ENCODE results near the gene RPLP2. TPM values are rescaled to one million over a fixed set of nuclear protein-coding genes. Genes with fewer than 3 reads are reported as not detected.

RPLP2 gene
- total and polyA plus RNA-seq, 2 experiments from 2014 or later: 263 to 726 TPM

GRCh38 chr11:799641-800316 is 10.0 kb upstream of the RPLP2 start:
- in situ Hi-C loops (cut with MboI): no loop called here
- 91 to 94% methylated on average over 28 to 31 of the region's 32 CpGs for WGBS, 2 experiments (ENCODE audit: low coverage in 1 of 2, low lambda C conversion rate in 2 of 2, missing lambda C conversion rate in 2 of 2)

GRCh38 chr11:800473-800872 is 9.3 kb upstream of the RPLP2 start:
- Histone ChIP-seq H3K79me2 (ENCODE audit: insufficient read depth) (0 out of 2 replicates have a peak, but pooled peaks cover under 1% of the 10 kb centered on the region), H3K9me3 (ENCODE audit: low read depth) (no peaks in the 10 kb centered on the region), H3K4me2 (ENCODE audit: unreplicated experiment) (no peak overlapping the region), H4K20me1 (ENCODE audit: insufficient read depth) (no peaks in the 10 kb centered on the region), H3K27me3 (replicated peaks; ENCODE audit: insufficient read depth) (no peaks in the 10 kb centered on the region), H3K9ac (no peak overlapping the region), H3K4me1 (ENCODE audit: insufficient read depth) (peaks cover 6% of the 10 kb centered on the region), H3K36me3 (ENCODE audit: low read depth) (no peaks in the 10 kb centered on the region; the same call in 1 of the 2 replicates), H3K27ac (no peak overlapping the region), H2AFZ (no peak overlapping the region), H3K4me3 (no peak overlapping the region), H3K9me2 (ENCODE audit: insufficient read depth) (no peaks in the 10 kb centered on the region), H3F3A (ENCODE audit: insufficient read depth) (peaks cover 4% of the 10 kb centered on the region; the same call in 1 of the 2 replicates)
- WGBS, 2 experiments (ENCODE audit: low coverage in 1 of 2, low lambda C conversion rate in 2 of 2, missing lambda C conversion rate in 2 of 2): 89 to 91% methylated on average over 22 to 30 of the region's 30 CpGs
- in situ Hi-C loops (cut with MboI): no loop called here
- no peak for TF ChIP-seq EZH2 (IDR thresholded peaks at IDR 0.05; ENCODE audit: insufficient read depth, poor library complexity, severe bottlenecking)
- TF ChIP-seq EZH2phosphoT487 (IDR thresholded peaks at IDR 0.05; ENCODE audit: insufficient read depth, low read depth): no peak
- no peak for DNase-seq

More at GRCh38 chr11:799641-800316, 10.0 kb upstream of the RPLP2 start:
- Histone ChIP-seq H3K9me3 (ENCODE audit: low read depth) (no peaks in the 10 kb centered on the region), H3K79me2 (ENCODE audit: insufficient read depth) (peaks cover 7% of the 10 kb centered on the region), H3K27me3 (replicated peaks; ENCODE audit: insufficient read depth) (no peaks in the 10 kb centered on the region), H3K4me1 (ENCODE audit: insufficient read depth) (peaks cover 6% of the 10 kb centered on the region), H4K20me1 (ENCODE audit: insufficient read depth) (no peaks in the 10 kb centered on the region), H2AFZ (no peak overlapping the region), H3K9ac (no peak overlapping the region), H3K4me2 (ENCODE audit: unreplicated experiment) (no peak overlapping the region), H3K9me2 (ENCODE audit: insufficient read depth) (no peaks in the 10 kb centered on the region), H3K27ac (no peak overlapping the region), H3K36me3 (ENCODE audit: low read depth) (no peaks in the 10 kb centered on the region; the same call in 1 of the 2 replicates), H3K4me3 (no peak overlapping the region), H3F3A (ENCODE audit: insufficient read depth) (peaks cover 4% of the 10 kb centered on the region; the same call in 1 of the 2 replicates)
- TF ChIP-seq EZH2 (IDR thresholded peaks at IDR 0.05; ENCODE audit: insufficient read depth, poor library complexity, severe bottlenecking) (no peak), EZH2phosphoT487 (IDR thresholded peaks at IDR 0.05; ENCODE audit: insufficient read depth, low read depth) (no peak)
- no peak for DNase-seq

- H3K79me2 ChIP-seq (ENCODE audit: insufficient read depth): no peaks in the 10 kb centered on the region
- H3K27ac ChIP-seq: no peak overlapping the region
- no peaks in the 10 kb centered on the region for H3K9me2 ChIP-seq (ENCODE audit: insufficient read depth)
- DNase-seq: no peak
- no peak overlapping the region for H3K9ac ChIP-seq
- H3K27me3 ChIP-seq (replicated peaks; ENCODE audit: insufficient read depth): no peaks in the 10 kb centered on the region
- WGBS, 2 experiments (ENCODE audit: low coverage in 1 of 2, low lambda C conversion rate in 2 of 2, missing lambda C conversion rate in 2 of 2): 92 to 93% methylated on average over 14 to 20 of the region's 20 CpGs
- in situ Hi-C loops (cut with MboI): no loop called here
- H3K36me3 ChIP-seq (ENCODE audit: low read depth): no peaks in the 10 kb centered on the region; the same call in 1 of the 2 replicates
- H4K20me1 ChIP-seq (ENCODE audit: insufficient read depth): no peaks in the 10 kb centered on the region
- H3F3A ChIP-seq (ENCODE audit: insufficient read depth): peaks cover 4% of the 10 kb centered on the region; the same call in 1 of the 2 replicates
- no peak overlapping the region for H3K4me2 ChIP-seq (ENCODE audit: unreplicated experiment)
- TF ChIP-seq EZH2 (IDR thresholded peaks at IDR 0.05; ENCODE audit: insufficient read depth, poor library complexity, severe bottlenecking): no peak
- no peaks in the 10 kb centered on the region for H3K9me3 ChIP-seq (ENCODE audit: low read depth)
- no peak overlapping the region for H3K4me3 ChIP-seq
- H3K4me1 ChIP-seq (ENCODE audit: insufficient read depth): peaks cover 6% of the 10 kb centered on the region
- no peak overlapping the region for H2AFZ ChIP-seq
Observed at GRCh38 chr11:801097-801780, 8.5 kb upstream of the RPLP2 start.

- 96% methylated on average over 19 to 20 of the region's 21 CpGs for WGBS, 2 experiments (ENCODE audit: low coverage in 1 of 2, low lambda C conversion rate in 2 of 2, missing lambda C conversion rate in 2 of 2)
- H3K36me3 ChIP-seq (ENCODE audit: low read depth): no peaks in the 10 kb centered on the region; the same call in 1 of the 2 replicates
- no peak overlapping the region for H3K4me3 ChIP-seq
- no peak overlapping the region for H3K27ac ChIP-seq
- H3K9me2 ChIP-seq (ENCODE audit: insufficient read depth): no peaks in the 10 kb centered on the region
- H3K9me3 ChIP-seq (ENCODE audit: low read depth): no peaks in the 10 kb centered on the region
- H3F3A ChIP-seq (ENCODE audit: insufficient read depth): no peaks in the 10 kb centered on the region
- DNase-seq: no peak
- H2AFZ ChIP-seq: no peak overlapping the region
- H3K4me2 ChIP-seq (ENCODE audit: unreplicated experiment): no peak overlapping the region
- H4K20me1 ChIP-seq (ENCODE audit: insufficient read depth): no peaks in the 10 kb centered on the region
- H3K79me2 ChIP-seq (ENCODE audit: insufficient read depth): peaks cover 5% of the 10 kb centered on the region; the same call in 1 of the 2 replicates
- TF ChIP-seq EZH2phosphoT487 (IDR thresholded peaks at IDR 0.05; ENCODE audit: insufficient read depth, low read depth) (no peak), EZH2 (IDR thresholded peaks at IDR 0.05; ENCODE audit: insufficient read depth, poor library complexity, severe bottlenecking) (no peak)
- H3K9ac ChIP-seq: no peak overlapping the region
- in situ Hi-C loops (cut with MboI): no loop called here
- H3K27me3 ChIP-seq (replicated peaks; ENCODE audit: insufficient read depth): no peaks in the 10 kb centered on the region
- no peaks in the 10 kb centered on the region for H3K4me1 ChIP-seq (ENCODE audit: insufficient read depth)
Observed at GRCh38 chr11:802018-802617, 7.6 kb upstream of the RPLP2 start.

All from GM23248 (cell line).